HFF-Myc (cell line): ENCODE results near the gene UHRF1.

ENCODE experiments used
- DNase-seq: peaks from one replicate; pipeline ENCODE4 v3.0.0-alpha.2; 2011; ENCODE audit warnings: low read depth; ENCODE audit errors: extremely low read depth
- H3K4me3 ChIP-seq: replicated peaks from 2 replicates; pipeline ENCODE4 v1.5.1; 2011; ENCODE audit warnings: low read depth, mild to moderate bottlenecking, control low read depth, low read length
- CTCF ChIP-seq: IDR thresholded peaks from 2 replicates; pipeline ENCODE4 v1.5.1; 2012; ENCODE audit warnings: mild to moderate bottlenecking, low read depth, low read length, control low read depth; ENCODE audit errors: missing control alignments

Gene UHRF1

GRCh38 chr19:4987256-4987655 lies 78.0 kb downstream of the UHRF1 start:
- no peak for TF ChIP-seq CTCF
- DNase-seq: no peak

GRCh38 chr19:4987692-4988370 lies 78.5 kb downstream of the UHRF1 start:
- H3K4me3 ChIP-seq: no peak overlapping the region
- DNase-seq: no peak
- no peak for TF ChIP-seq CTCF

More at GRCh38 chr19:4987256-4987655, 78.0 kb downstream of the UHRF1 start:
- no peak overlapping the region for H3K4me3 ChIP-seq

GRCh38 chr19:4988770-4989251 lies 79.5 kb downstream of the UHRF1 start:
- DNase-seq: no peak
- H3K4me3 ChIP-seq: no peak overlapping the region
- TF ChIP-seq CTCF: no peak

GRCh38 chr19:4990306-4990705 lies 81.0 kb downstream of the UHRF1 start:
- no peak for TF ChIP-seq CTCF
- H3K4me3 ChIP-seq: no peak overlapping the region
- DNase-seq: no peak

GRCh38 chr19:4991538-4991937 lies 82.2 kb downstream of the UHRF1 start:
- TF ChIP-seq CTCF: no peak
- no peak overlapping the region for H3K4me3 ChIP-seq
- no peak for DNase-seq

- DNase-seq: no peak
- no peak overlapping the region for H3K4me3 ChIP-seq
- TF ChIP-seq CTCF: no peak
Measured at GRCh38 chr19:4991996-4992698, 82.8 kb downstream of the UHRF1 start.

GRCh38 chr19:4993683-4994082 lies 84.4 kb downstream of the UHRF1 start:
- no peak for TF ChIP-seq CTCF
- no peak for DNase-seq
- no peak overlapping the region for H3K4me3 ChIP-seq
